Uterus (tissue), 2 donors: Measurements from ENCODE around the gene GCK.

Experiments
- CTCF ChIP-seq, 4 experiments: fragments of 200-600 bp in 2 of 4; fragments of 450-650 bp in 2 of 4; sonication (generic) in 2 of 4; IDR thresholded peaks; one replicate each; pipeline ENCODE4 v1.5.1; 2016 to 2019; ENCODE audit warnings: antibody characterized with exemption in 4 of 4, mild to moderate bottlenecking in 2 of 4, moderate library complexity in 1 of 4
- POLR2A ChIP-seq, 2 donors: fragments of 450-650 bp; IDR thresholded peaks; one replicate each; pipeline ENCODE4 v1.6.1; 2016; ENCODE audit warnings: antibody characterized with exemption in 2 of 2, mild to moderate bottlenecking in 1 of 2, moderate library complexity in 1 of 2

GRCh38 chr7:44211126-44211675, 22.0 kb upstream of the GCK start:
- TF ChIP-seq CTCF (IDR thresholded peaks at IDR 0.05), result no peak
- no peak for TF ChIP-seq POLR2A (IDR thresholded peaks at IDR 0.05)
